ENCODE measurements around the gene ZNF234.
"Not testable (repeated sequence)": the region's sequence is repeated elsewhere in the genome, so short reads cannot be mapped to it uniquely, and the experiment has no call there.

The ZNF234 gene

DNA sequence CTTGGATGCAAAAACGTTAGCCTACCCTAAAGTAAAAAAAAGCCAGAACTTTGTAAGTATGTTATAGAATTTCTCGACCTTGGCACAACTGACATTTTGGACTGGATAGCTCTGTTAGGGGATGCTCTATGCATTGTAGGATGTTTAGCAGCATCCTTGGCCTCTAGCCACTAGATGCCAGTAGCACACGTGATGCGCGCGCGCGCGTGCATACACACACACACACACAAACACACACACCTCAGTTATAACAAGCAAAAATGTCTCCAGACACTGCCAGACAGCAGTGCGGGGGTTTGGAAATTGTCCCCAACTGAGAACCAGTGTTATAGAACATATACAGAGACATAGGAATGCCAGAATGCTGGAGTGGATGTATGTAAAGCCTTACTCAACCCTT lies 40.8 kb downstream of the ZNF234 start:
- DNase-seq: no peak

DNA sequence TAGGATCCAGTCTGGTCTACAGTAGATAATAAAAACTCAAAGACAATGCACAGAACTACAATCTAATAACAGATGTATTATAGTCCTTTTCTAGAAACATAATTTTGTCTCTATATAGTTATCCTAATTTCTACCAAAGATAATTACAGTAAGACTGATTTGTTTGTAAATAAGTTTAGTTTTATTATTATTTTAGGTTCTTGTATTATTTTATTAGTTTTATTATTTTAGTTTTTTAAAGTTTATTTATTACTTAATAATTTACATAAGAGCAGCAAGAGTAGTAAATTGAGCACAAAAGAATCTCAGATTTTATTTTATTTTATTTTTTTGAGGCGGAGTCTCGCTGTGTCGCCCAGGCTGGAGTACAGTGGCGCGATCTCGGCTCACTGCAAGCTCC lies 48.7 kb downstream of the ZNF234 start:
- no peak for DNase-seq

DNA sequence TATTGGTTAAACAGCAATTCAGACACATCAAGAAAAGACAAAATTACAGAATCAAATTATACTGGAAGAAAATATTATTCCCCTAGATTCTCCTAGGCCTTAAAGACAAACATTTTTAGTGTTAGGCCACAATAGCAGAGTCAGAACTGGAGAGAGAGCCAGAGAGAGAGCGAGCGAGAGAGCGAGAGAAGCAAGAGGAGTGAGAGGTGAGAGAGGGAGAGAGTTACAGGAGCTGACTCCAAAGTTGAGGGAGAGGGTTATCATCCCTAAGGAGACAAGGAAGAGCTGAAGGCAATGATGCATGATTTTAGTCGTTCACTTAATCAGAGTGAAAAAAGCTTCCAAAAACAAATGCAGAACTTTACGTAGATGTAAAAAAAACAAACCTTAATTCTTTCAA lies 50.8 kb downstream of the ZNF234 start:
- DNase-seq: no peak

DNA sequence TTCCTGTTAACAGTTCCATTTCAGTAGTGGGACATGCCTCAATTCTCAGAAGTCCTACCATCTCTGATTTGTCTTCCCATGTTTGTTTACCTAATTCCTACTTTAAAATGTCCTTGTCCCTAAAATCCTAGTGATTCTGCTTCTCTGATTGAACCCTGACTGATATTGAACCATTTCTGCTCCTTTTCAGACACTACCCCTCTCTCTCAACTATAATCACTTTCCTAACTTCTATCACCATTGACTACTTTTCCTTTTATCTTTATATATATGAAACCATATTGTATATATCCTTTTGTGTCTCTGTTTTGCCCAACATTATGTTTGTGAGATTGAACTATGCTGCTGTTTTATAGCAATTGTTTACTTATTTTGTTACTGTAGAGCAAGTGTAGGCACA lies 55.4 kb downstream of the ZNF234 start:
- no peak for DNase-seq

DNA sequence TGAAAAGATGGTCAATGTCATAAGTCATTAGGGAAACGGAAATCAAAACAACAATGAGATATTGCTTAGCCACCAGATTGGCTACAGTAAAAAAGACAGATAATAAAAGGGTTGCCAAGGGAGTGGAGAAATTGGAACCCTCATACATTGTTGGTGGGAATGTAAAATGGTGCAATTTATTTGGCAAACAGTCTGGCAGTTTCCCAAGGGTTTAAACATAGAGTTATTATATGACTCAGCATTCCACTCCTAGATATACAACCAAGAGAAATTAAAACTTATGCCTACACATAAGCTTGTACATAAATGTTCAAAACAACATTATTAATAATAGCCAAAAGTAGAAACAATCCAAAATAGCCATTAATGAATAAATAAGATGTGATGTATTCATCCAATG lies 61.1 kb downstream of the ZNF234 start:
- DNase-seq: no peak

DNA sequence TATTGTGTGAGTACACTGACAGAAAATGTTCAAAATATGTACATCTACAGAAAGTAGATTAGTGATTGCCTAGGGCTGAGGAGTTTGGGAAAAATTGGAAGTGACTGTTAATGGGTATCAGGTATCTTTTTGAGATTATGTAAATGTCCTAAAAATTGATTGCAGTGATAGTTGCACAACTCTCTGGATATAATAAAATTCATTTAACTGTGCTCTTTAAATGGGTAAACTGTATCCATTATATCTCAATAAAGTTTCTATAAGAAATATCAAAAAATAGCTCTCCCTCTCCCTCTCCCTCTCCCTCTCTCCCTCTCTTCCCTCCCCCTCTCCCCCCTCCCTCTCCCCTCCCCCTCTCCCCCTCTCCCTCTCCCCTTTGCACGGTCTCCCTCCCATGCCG lies 61.6 kb downstream of the ZNF234 start:
- no peak for DNase-seq

DNA sequence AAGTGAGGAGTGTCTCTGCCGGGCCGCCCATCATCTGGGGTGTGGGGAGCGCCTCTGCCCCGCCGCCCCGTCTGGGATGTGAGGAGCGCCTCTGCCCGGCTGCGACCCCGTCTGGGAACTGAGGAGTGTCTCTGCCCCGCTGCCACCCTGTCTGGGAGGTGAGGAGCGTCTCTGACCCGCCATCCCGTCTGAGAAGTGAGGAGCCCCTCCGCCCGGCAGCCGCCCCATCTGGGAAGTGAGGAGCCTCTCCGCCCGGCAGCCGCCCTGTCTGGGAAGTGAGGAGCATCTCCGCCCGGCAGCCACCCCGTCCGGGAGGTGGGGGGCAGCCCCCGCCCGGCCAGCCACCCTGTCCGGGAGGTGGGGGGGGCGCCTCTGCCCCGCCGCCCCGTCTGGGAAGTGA lies 62.5 kb downstream of the ZNF234 start:
- not testable (repeated sequence) for DNase-seq

DNA sequence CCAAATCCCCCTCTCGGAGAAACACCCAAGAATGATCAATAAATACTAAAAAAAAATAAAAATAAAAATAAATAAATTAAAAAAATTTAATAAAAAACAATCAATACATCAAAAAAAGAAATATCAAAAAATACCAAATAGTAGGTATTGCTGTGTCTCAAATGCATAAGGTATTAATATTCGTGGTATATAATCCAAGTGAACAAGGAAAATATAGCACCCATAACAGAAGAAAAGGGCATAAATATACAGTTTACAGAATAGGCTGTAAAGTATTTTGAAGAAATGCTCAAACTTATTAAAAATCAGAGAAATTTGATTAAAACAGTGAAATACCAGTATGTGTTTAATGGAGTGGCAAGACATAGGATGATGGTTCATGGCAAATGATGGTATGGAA lies 63.4 kb downstream of the ZNF234 start:
- DNase-seq: no peak

DNA sequence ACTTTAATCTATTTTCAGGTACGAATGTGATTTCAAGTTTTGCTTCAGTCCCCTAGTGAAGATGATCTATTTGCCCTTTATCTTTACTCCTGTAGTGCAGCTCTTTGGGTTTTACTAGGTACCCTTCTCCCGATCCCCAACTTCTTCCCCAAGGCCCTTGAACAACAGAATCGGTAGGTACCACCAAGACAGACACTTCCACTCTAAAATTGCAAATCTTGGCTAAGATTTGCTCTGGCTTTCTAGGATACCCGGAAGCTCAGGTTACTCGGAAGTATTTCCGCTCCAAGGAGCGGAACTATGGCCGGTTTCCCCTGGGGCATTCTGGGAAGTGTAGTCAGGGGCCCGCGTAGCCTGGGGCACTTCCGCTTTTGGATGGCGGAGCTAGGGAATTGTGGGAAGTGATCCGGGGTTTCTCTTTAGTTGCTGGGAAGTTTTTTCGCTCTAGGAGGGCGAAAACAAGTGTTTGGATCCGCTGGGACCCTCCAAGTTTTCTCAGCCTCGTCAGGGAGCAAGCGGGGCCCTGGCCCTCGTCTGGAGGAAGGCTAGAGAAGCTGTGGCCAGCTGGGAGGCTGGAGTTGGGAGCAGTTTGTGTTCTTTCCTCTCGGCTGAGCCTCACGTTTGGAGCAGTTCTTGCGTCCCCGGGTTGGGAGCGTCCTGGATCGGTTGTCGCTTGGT lies 65.9 kb downstream of the ZNF234 start:
- DNase-seq: peak; percentile 20
